SK-N-SH (cell line): ENCODE results near the gene ADCY1.

Experiments
- JUND ChIP-seq: IDR thresholded peaks from 2 replicates; pipeline ENCODE4 v1.4.0; 2012
- REST ChIP-seq: IDR thresholded peaks from 2 replicates; pipeline ENCODE4 v1.6.1; 2012; ENCODE audit warnings: mild to moderate bottlenecking, low read depth, low read length, moderate library complexity
- USF1 ChIP-seq: IDR thresholded peaks from 2 replicates; pipeline ENCODE4 v1.4.0; 2012; ENCODE audit warnings: low read depth, borderline replicate concordance

GRCh38 chr7:45680776-45681175, 106.6 kb downstream of the ADCY1 start:
- TF ChIP-seq REST (no peak), JUND (no peak), USF1 (no peak)
